K562 (cell line): ENCODE data around the gene TNPO2. TPM values are rescaled to one million over a fixed set of nuclear protein-coding genes. Genes with fewer than 3 reads are reported as not detected.

Experiments used
- BACH1 ChIP-seq: fragments of 200-800 bp; sonication (Bioruptor generic); IDR thresholded peaks from 2 replicates; pipeline ENCODE4 v1.6.1; 2016; ENCODE audit warnings: missing genetic modification characterization, missing compliant biosample characterization
- ILF3 ChIP-seq: fragments of 450-650 bp; IDR thresholded peaks from 2 replicates; pipeline ENCODE4 v1.6.1; 2018; ENCODE audit warnings: antibody characterized with exemption, mild to moderate bottlenecking, moderate library complexity, borderline replicate concordance
- NCOA4 ChIP-seq: fragments of 450-650 bp; IDR thresholded peaks from 2 replicates; pipeline ENCODE4 v1.6.1; 2018; ENCODE audit warnings: mild to moderate bottlenecking; ENCODE audit not compliant: partially characterized antibody
- RAD21 ChIP-seq, 2 experiments: fragments of 250-450 bp in 1 of 2; fragments of 450-650 bp in 1 of 2; sonication (Bioruptor Pico) in 1 of 2; formaldehyde crosslinking in 1 of 2; IDR thresholded peaks in 1 of 2; conservative IDR thresholded peaks in 1 of 2; 2 replicates each; pipeline versions ENCODE4 v1.4.0 to v1.8.0; 2020 to 2022; ENCODE audit warnings: mild to moderate bottlenecking in 2 of 2, moderate library complexity in 1 of 2
- TAL1 ChIP-seq: fragments of 450-650 bp; IDR thresholded peaks from 2 replicates; pipeline ENCODE4 v1.6.1; 2016; ENCODE audit warnings: mild to moderate bottlenecking
- ZNF318 ChIP-seq, 2 experiments: fragments of 450-650 bp; IDR thresholded peaks; 2 replicates each; pipeline ENCODE4 v1.6.1; 2016; ENCODE audit warnings: mild to moderate bottlenecking in 2 of 2, borderline replicate concordance in 1 of 2, low read depth in 1 of 2, moderate library complexity in 1 of 2
- polyA plus RNA-seq, 8 experiments: library from polyadenylated mRNA; depleted of rRNA in 4 of 8; stranded (reverse) in 5 of 8; unstranded in 3 of 8; fragments of >200 nt; fragmentation: Nextera tagmentation in 2 of 8; fragmentation: Illumina TruSeq in 1 of 8; extraction: Ambion mirVana in 2 of 8; extraction: Trizol in 1 of 8; gene quantifications; 2 replicates each; pipeline versions ENCODE4 v1.2.1 to v1.2.3, GENCODE V29; 2011 to 2014; ENCODE audit warnings: inconsistent platforms in 1 of 8, missing spikeins in 1 of 8
- total RNA-seq, 7 experiments: library from RNA; depleted of rRNA in 6 of 7; stranded (reverse); fragments of >200 nt in 6 of 7; fragmentation: Illumina TruSeq in 2 of 7; extraction: Trizol in 2 of 7; gene quantifications; 2 replicates each; pipeline versions ENCODE4 v1.2.1 to v1.2.3, GENCODE V29; 2011 to 2021; ENCODE audit warnings: low replicate concordance in 1 of 7
- TF ChIP-seq, protein P1 (sequence below): fragments of 150-350 bp; IDR thresholded peaks from 2 replicates; pipeline ENCODE4 v1.6.1; 2014; ENCODE audit warnings: low read depth, mild to moderate bottlenecking, low read length, borderline replicate concordance
- TF ChIP-seq, protein P2 (sequence below): fragments of 250-450 bp; sonication (Bioruptor Pico); IDR thresholded peaks from 2 replicates; pipeline ENCODE4 v1.5.0; 2021; ENCODE audit warnings: mild to moderate bottlenecking, moderate library complexity

TNPO2 gene
- total and polyA plus RNA-seq, 9 of the 15 experiments (the other 6 are each of a cell fraction or from before 2014, with no cell fraction given) = 6.0 to 126 (median 53.8) TPM

DNA sequence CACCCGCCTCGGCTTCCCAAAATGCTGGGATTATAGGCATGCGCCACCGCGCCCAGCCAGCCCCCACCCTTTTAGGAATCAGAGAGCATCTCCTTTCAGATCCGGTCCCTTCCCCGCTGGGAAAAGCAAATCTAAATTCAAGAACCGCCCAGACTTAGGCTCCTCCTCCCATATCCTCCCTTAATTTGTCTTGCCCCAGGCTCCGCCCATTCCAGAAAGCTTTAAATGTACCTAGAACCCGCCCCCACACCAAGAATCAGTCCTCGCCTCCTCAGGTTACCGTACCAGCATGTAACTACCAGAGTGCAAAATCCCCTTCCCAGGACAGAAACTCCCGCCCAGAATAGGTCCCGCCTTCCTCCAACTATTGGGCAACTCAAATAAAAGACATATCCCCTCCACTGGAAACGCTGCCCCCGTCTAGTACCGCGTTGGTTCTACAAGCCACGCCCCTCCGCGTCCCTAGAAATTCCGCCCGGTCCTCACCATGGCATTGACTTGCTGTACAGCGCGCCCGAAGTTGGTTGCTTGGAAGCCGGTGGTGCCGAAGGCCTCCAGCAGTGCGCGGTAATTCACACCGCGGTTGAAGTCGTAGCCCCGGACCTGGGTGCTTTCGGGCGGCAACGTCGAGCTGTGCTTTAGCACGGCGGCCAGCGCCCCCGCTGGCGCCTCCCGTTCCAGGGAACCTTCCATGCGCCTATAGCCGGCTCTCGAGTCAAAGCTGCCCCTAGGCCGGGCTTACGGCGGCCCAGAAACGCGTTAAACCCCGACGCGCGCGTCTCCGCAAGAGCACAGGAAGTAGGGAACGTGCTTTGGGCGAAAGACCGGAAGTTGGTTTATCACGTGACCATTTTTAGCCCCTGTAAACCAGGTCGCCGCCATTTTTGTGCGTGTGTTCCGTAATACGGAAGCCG, 42.4 kb downstream of the TNPO2 start, which contains the start of gene DHPS (continued):
- TF ChIP-seq ZNF318 (IDR thresholded peaks at IDR 0.05; ENCODE audit: borderline replicate concordance in 1 of 2, low read depth in 1 of 2) (no peak), TAL1 (no peak), RAD21 (CRISPR knock-in tag; conservative IDR thresholded peaks at IDR 0.05 in 1 of 2, IDR thresholded peaks at IDR 0.05 in 1 of 2) (no peak), ILF3 (no peak), BACH1 (tag) (no peak), NCOA4 (no peak)
- TF ChIP-seq, protein P1, sequence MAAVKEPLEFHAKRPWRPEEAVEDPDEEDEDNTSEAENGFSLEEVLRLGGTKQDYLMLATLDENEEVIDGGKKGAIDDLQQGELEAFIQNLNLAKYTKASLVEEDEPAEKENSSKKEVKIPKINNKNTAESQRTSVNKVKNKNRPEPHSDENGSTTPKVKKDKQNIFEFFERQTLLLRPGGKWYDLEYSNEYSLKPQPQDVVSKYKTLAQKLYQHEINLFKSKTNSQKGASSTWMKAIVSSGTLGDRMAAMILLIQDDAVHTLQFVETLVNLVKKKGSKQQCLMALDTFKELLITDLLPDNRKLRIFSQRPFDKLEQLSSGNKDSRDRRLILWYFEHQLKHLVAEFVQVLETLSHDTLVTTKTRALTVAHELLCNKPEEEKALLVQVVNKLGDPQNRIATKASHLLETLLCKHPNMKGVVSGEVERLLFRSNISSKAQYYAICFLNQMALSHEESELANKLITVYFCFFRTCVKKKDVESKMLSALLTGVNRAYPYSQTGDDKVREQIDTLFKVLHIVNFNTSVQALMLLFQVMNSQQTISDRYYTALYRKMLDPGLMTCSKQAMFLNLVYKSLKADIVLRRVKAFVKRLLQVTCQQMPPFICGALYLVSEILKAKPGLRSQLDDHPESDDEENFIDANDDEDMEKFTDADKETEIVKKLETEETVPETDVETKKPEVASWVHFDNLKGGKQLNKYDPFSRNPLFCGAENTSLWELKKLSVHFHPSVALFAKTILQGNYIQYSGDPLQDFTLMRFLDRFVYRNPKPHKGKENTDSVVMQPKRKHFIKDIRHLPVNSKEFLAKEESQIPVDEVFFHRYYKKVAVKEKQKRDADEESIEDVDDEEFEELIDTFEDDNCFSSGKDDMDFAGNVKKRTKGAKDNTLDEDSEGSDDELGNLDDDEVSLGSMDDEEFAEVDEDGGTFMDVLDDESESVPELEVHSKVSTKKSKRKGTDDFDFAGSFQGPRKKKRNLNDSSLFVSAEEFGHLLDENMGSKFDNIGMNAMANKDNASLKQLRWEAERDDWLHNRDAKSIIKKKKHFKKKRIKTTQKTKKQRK = no peak
- TF ChIP-seq, protein P2, sequence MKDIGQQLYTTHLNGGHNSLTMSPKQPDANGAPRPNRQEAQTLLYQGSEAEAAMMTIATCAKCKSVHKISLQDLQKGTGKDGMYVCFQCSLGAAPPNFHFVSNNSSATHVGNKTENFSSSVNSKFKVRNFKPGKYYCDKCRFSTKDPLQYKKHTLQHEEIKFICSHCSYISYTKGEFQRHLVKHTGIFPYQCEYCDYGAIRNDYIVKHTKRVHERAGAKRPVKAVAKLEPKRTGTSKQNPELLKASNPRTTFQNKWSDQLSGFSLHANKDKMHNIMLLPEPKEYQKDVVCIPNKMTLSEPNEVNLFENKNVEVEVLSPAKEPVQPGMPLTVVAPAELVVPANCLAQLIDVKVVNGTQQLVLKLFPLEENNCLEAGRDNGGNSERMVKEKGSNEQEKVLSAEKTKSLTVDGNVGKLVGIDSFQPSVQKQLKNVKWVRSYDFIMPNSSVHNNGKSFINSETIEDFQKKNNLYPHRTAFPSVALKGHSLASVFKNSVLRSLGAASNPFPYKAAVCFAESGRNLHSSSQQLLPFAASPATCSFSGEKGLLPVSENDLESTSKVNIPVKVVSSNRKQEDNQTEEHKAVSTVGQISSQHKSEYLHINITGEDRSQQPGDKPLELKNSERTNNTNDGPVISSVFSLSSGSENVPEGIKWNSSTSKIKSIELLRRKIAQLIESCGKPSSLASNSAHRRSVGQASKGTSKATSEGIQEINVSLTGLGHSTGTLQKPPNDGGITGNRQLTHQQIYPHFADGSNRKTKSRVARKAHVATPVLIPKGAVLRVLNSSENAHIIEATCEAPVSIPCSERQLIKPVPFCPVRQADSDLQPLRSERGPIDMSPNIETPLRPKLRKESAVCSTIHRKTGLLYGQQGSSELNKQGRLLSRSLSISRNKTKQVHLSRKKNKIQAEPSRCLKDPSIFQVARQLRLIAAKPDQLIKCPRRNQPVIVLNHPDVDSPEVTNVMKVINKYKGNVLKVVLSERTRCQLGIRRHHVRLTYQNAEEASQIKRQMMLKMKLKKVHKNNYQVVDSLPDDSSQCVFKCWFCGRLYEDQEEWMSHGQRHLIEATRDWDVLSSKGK (CRISPR knock-in tag) = no peak
